ENCODE results near the gene CDK17. TPM values are rescaled to one million over a fixed set of nuclear protein-coding genes. Genes with fewer than 3 reads are reported as not detected.

The CDK17 gene
- total and polyA plus RNA-seq, 9 of the 15 experiments (the other 6 are each of a cell fraction or from before 2014, with no cell fraction given), result 4.8 to 39.3 (median 21.6) TPM

DNA sequence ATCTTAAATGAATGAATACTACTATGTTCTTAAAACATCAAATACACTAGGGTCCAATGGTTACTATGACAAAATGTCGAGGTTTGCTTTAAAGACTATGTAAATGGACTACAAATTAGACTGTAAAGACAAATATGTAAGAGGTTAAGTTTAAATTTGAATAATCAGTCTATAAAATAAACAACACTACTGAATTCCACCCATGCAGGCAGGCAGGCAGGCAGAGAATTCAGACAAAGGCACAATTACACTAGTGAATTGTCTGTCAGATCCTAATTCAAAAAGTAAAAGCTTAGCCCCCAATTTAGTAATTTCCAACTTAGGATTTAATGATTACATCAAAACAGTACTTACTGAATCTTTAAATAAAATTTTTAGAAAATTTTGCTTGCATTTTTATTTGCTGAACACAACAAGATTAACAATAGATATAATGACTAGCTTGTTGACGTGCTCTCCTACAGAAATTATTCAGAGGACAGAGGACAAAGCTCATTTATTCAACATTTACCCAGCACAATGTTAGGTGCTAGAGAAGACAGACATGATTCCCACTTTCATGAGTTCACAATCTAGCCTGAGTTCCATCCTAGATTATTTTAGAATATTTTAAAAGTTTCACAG lies 97.4 kb downstream of the CDK17 start:
- WGBS (ENCODE audit: insufficient coverage, low coverage, missing lambda C conversion rate), result 84% methylated on average over 2 of the region's 2 CpGs
- FAIRE-seq (no peak), DNase-seq (ENCODE audit: extremely low read depth in 1 of 4, low spot score in 3 of 4) (no peak), ATAC-seq (no peak)
- H3K4me3 ChIP-seq, result no peak overlapping the region
- H2AFZ ChIP-seq (ENCODE audit: low read depth, low read length), result no peak overlapping the region
- H3K4me1 ChIP-seq (replicated peaks in 1 of 2; ENCODE audit: control insufficient read depth in 2 of 2, insufficient read depth in 2 of 2, low read length in 2 of 2), result no peaks in the 10 kb centered on the region
- H3K27ac ChIP-seq (ENCODE audit: extremely low read depth, low read depth, low read length), result no peak overlapping the region
- in situ Hi-C loops (cut with MboI), result no loop called here
- H3K9me3 ChIP-seq (replicated peaks; ENCODE audit: control insufficient read depth, insufficient read depth, low read depth, low read length), result no peaks in the 10 kb centered on the region
- H3K27me3 ChIP-seq (ENCODE audit: control insufficient read depth in 2 of 2, insufficient read depth in 2 of 2, low read length in 2 of 2), result no peaks in the 10 kb centered on the region
- ChIA-PET POLR2A (interaction anchor here (0.9 kb wide), 1 partner anchor 11 kb away, joined by 3 read pairs; no protein-coding TSS in a partner anchor), CTCF (ENCODE audit: low intra/inter-chr PET ratio) (interaction anchor here (0.7 to 0.8 kb wide), 2 partner anchors 98 to 215 kb away, joined by 3 to 5 read pairs; no protein-coding TSS in a partner anchor)
- intact Hi-C loops (cut with micrococcal nuclease), result loop anchor here (10.0 kb wide), 1 partner anchor 212 kb away; no protein-coding TSS in a partner anchor
- peaks cover 12% of the 10 kb centered on the region; the same call in 1 of the 3 replicates for H3K36me3 ChIP-seq (ENCODE audit: control insufficient read depth, insufficient read depth, low read length)
- no peak overlapping the region for H3K9ac ChIP-seq (ENCODE audit: insufficient read depth in 1 of 2, low read depth in 2 of 2, low read length in 2 of 2)
- no peaks in the 10 kb centered on the region for H4K20me1 ChIP-seq (replicated peaks; ENCODE audit: control insufficient read depth, insufficient read depth, low read length)
- BruUV-seq (replicated peaks), result no TSS peak
- no peak overlapping the region for H3K4me2 ChIP-seq (ENCODE audit: insufficient read depth, low read length)
- no peaks in the 10 kb centered on the region; the same call in 1 of the 3 replicates for H3K79me2 ChIP-seq (ENCODE audit: control insufficient read depth, insufficient read depth, low read length)
- H3K9me1 ChIP-seq (ENCODE audit: control insufficient read depth, insufficient read depth, low read length), result no peaks in the 10 kb centered on the region
- TF ChIP-seq, protein P1, sequence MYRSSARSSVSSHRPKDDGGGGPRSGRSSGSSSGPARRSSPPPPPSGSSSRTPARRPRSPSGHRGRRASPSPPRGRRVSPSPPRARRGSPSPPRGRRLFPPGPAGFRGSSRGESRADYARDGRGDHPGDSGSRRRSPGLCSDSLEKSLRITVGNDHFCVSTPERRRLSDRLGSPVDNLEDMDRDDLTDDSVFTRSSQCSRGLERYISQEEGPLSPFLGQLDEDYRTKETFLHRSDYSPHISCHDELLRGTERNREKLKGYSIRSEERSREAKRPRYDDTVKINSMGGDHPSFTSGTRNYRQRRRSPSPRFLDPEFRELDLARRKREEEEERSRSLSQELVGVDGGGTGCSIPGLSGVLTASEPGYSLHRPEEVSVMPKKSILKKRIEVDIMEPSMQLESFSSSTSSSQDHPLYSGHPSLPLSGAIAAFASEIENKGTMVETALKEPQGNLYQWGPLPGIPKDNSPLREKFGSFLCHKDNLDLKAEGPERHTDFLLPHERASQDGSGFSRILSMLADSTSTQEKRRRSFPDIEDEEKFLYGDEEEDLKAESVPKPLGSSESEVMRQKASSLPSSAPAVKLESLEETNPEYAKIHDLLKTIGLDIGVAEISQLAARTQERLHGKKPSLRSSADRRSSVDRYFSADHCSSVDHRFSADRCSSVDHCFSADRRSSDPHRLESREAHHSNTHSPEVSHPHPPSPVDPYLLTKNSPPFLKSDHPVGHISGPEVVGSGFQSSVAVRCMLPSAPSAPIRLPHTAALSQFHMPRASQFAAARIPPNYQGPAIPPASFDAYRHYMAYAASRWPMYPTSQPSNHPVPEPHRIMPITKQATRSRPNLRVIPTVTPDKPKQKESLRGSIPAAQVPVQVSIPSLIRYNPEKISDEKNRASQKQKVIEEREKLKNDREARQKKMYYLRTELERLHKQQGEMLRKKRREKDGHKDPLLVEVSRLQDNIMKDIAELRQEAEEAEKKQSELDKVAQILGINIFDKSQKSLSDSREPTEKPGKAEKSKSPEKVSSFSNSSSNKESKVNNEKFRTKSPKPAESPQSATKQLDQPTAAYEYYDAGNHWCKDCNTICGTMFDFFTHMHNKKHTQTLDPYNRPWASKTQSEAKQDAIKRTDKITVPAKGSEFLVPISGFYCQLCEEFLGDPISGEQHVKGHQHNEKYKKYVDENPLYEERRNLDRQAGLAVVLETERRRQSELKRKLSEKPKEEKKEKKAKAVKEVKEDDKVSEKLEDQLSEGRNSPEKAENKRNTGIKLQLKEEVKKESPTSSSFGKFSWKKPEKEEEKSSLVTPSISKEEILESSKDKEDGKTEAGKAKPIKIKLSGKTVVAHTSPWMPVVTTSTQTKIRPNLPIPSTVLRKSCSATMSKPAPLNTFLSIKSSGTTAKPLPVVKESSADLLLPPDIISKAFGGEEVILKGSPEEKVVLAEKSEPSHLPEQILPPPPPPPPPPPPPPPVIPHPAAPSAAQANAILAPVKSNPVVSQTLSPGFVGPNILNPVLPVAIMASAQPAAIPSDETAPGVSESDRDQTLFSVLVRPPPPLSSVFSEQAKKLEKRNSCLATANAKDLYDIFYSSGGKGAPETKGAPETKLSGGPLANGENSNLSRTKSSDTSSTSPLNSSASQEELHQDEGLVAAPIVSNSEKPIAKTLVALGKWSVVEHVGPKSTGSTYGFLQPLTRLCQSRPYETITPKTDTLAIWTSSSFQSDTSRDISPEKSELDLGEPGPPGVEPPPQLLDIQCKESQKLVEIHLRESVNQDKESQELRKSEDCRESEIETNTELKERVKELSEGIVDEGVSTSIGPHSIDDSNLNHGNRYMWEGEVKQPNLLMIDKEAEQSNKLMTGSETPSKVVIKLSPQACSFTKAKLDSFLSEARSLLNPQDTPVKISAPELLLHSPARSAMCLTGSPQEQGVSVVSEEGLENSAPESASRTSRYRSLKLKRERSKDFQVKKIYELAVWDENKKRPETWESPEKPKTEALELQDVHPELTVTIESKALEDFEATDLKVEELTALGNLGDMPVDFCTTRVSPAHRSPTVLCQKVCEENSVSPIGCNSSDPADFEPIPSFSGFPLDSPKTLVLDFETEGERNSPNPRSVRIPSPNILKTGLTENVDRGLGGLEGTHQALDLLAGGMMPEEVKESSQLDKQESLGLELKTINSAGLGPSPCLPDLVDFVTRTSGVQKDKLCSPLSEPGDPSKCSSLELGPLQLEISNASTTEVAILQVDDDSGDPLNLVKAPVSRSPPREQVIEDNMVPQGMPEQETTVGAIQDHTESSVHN (IDR thresholded peaks at IDR 0.05; ENCODE audit: borderline replicate concordance in 1 of 2, low read depth in 1 of 2), result no peak
- TF ChIP-seq ZNF134 (CRISPR knock-in tag; conservative IDR thresholded peaks at IDR 0.05), result no peak
- no peak for TF ChIP-seq DLX4 (CRISPR knock-in tag; IDR thresholded peaks at IDR 0.05)
- TF ChIP-seq NR4A1 (CRISPR knock-in tag; IDR thresholded peaks at IDR 0.05), result no peak
- TF ChIP-seq NR4A1 (tag; IDR thresholded peaks at IDR 0.05), result no peak
- TF ChIP-seq TEAD4 (IDR thresholded peaks at IDR 0.05; ENCODE audit: low read length), result no peak
- TF ChIP-seq TEAD4 (CRISPR knock-in tag; IDR thresholded peaks at IDR 0.05; ENCODE audit: borderline replicate concordance), result no peak
- no peak for TF ChIP-seq ZNF263 (CRISPR knock-in tag; IDR thresholded peaks at IDR 0.05; ENCODE audit: borderline replicate concordance)
- no peak for TF ChIP-seq YBX1 (IDR thresholded peaks at IDR 0.05)
- TF ChIP-seq ZNF707 (CRISPR knock-in tag; conservative IDR thresholded peaks at IDR 0.05), result no peak
- TF ChIP-seq RNF2 (IDR thresholded peaks at IDR 0.05), result no peak
- TF ChIP-seq ZNF232 (CRISPR knock-in tag; IDR thresholded peaks at IDR 0.05), result no peak

Measured in K562 (cell line).